Prostate gland (tissue), 2 donors: ENCODE measurements around the gene CEP57L1. TPM values are rescaled to one million over a fixed set of nuclear protein-coding genes. Genes with fewer than 3 reads are reported as not detected.

Source experiments
- DNase-seq: peaks from one replicate; pipeline ENCODE4 v3.0.0-alpha.2; 2019; ENCODE audit warnings: low spot score
- H3K27ac ChIP-seq, 2 donors: fragments of 200-600 bp; sonication (generic); 2 replicates each; pipeline ENCODE4 v1.5.1; 2017 to 2019
- H3K27me3 ChIP-seq: fragments of 200-600 bp; sonication (generic); replicated peaks from 2 replicates; pipeline ENCODE4 v1.5.1; 2019; ENCODE audit not compliant: insufficient read depth
- H3K36me3 ChIP-seq, 2 donors: fragments of 200-600 bp; sonication (generic); 1 replicate in 1 of 2; 2 replicates in 1 of 2; pipeline versions ENCODE4 v1.5.1 to v1.8.1; 2017 to 2019
- H3K4me1 ChIP-seq: fragments of 200-600 bp; sonication (generic); replicated peaks from 2 replicates; pipeline ENCODE4 v1.5.1; 2019
- H3K4me3 ChIP-seq, 2 donors: fragments of 200-600 bp; sonication (generic); 2 replicates each; pipeline ENCODE4 v1.5.1; 2017 to 2019
- H3K9me3 ChIP-seq: fragments of 200-600 bp; sonication (generic); 2 replicates; pipeline ENCODE4 v1.5.1; 2017
- POLR2A ChIP-seq: fragments of 450-650 bp; IDR thresholded peaks from one replicate; pipeline ENCODE4 v1.6.1; 2016; ENCODE audit warnings: antibody characterized with exemption, mild to moderate bottlenecking
- POLR2AphosphoS5 ChIP-seq: sonication (generic); formaldehyde crosslinking; IDR thresholded peaks from one replicate; pipeline ENCODE4 v1.6.1; 2017; ENCODE audit warnings: antibody characterized with exemption
- whole genome bisulfite sequencing: methylation state at CpG from one replicate; pipeline ENCODE4 v1.1.5; 2018; 5-methylcytosine and 5-hydroxymethylcytosine counted together
- intact Hi-C: fragments of 100-400 bp; cut with DNase I; formaldehyde crosslinking; loops from one replicate; pipeline ENCODE4 v1.14.2; 2022
- total RNA-seq, 2 donors: library from RNA; depleted of rRNA; stranded (reverse); fragments of >200 nt; gene quantifications; one replicate each; pipeline ENCODE4 v1.1.0, GENCODE V29; 2016
- TF ChIP-seq, protein P1 (sequence below), 4 experiments: fragments of 200-600 bp in 2 of 4; fragments of 450-650 bp in 2 of 4; sonication (generic) in 2 of 4; IDR thresholded peaks; 1 replicate in 3 of 4; 2 replicates in 1 of 4; pipeline ENCODE4 v1.5.1; 2016 to 2019; ENCODE audit warnings: antibody characterized with exemption in 4 of 4, mild to moderate bottlenecking in 2 of 4, moderate library complexity in 2 of 4

Gene CEP57L1
- 10 to 100 TPM in 1 of 2 donors, 1 to 10 TPM in 1; 9.9 to 11.8 TPM for total RNA-seq

DNA sequence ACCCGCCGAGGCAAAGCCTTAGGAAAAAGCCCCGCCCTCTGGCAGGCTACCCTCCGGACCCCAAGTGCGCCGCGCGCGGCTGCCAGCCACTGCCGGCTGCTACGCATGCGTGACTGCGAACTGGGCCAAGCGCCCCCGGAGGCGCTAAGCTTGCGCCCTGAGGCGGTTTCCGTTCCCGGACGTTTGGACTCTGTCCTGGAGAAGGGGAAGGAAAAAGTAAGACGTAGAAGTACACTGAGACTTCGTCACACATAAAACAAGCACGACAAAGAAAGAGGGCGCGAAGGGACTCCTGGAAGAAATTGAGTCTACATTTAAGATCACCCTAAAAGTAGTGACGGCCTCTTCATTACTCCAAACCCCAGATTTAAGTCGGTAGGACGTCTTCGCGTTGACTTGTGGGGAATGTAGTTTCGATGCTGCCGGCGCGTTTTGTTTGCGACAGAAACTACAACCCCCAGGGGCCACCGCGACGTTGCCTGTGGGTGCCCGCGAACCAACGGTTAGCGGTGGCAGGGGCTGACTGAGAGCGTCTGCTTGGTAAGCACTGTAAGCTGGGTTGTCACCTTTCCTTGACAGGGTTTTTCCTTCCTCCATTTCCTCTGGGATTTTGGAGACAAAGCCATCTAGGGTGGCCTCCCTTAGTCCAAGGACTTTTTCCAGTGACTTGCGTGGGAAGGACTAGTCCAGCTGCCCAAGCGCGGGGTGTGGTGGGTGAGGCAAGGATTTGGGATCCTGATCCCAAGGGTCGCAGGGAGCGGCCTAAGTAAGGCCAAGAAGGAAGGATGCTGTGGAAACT, at the start of gene CEP57L1:
Gene CEP57L1 (plus strand): TSS at position 472 of the 799 bp plus-strand sequence. CDS start 49,715 bp downstream, outside the sequence.
- TF ChIP-seq, protein P1, sequence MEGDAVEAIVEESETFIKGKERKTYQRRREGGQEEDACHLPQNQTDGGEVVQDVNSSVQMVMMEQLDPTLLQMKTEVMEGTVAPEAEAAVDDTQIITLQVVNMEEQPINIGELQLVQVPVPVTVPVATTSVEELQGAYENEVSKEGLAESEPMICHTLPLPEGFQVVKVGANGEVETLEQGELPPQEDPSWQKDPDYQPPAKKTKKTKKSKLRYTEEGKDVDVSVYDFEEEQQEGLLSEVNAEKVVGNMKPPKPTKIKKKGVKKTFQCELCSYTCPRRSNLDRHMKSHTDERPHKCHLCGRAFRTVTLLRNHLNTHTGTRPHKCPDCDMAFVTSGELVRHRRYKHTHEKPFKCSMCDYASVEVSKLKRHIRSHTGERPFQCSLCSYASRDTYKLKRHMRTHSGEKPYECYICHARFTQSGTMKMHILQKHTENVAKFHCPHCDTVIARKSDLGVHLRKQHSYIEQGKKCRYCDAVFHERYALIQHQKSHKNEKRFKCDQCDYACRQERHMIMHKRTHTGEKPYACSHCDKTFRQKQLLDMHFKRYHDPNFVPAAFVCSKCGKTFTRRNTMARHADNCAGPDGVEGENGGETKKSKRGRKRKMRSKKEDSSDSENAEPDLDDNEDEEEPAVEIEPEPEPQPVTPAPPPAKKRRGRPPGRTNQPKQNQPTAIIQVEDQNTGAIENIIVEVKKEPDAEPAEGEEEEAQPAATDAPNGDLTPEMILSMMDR (IDR thresholded peaks at IDR 0.05), result peak in 1 of 4 experiments; percentile 16
- TF ChIP-seq POLR2AphosphoS5 (peak; percentile 92), POLR2A (no peak)
- Histone ChIP-seq H3K27me3 (no peaks in the 10 kb centered on the region), H3K4me3 (peak within 1 kb of the TSS; percentile 50 to 72), H3K27ac (peak within 1 kb of the TSS; percentile 94 to 98), H3K36me3 (no peaks in the 10 kb centered on the region), H3K4me1 (no peaks in the 10 kb centered on the region), H3K9me3 (no peaks in the 10 kb centered on the region)
- DNase-seq, result peak; percentile 93
- WGBS, result under 1% methylated on average over 49 of the region's 49 CpGs
- intact Hi-C loops, result loop anchor here (2.0 kb wide), 1 partner anchor 288 kb away; the partner anchor contains the start of gene CD164

DNA sequence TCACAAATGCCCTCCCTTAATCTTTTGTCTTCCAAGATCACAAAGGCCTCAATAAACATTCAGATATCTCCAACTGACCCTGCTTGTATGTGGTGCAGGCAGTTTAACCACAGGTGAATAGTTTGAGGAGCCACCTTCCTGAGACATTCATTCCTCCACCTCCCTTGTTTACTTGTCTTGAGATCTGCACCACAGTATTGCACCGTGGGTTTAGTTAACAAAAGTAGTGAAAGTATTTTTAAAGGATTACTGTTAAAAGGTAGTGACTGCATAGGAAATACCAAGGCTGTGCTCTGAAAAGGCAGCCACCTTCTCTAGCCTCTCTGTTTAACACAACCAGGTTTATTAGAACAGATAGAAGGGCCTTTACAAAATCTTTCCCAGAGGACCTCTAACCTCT, 47.1 kb upstream of the CEP57L1 start:
- no peaks in the 10 kb centered on the region for H3K27me3 ChIP-seq
- no peak overlapping the region for H3K4me3 ChIP-seq
- no peaks in the 10 kb centered on the region for H3K36me3 ChIP-seq
- no peak for TF ChIP-seq POLR2A
- TF ChIP-seq, protein P1 (IDR thresholded peaks at IDR 0.05), result no peak
- no peak for TF ChIP-seq POLR2AphosphoS5
- no peak overlapping the region for H3K27ac ChIP-seq
- intact Hi-C loops, result no loop called here
- 27% methylated on average over 1 of the region's 1 CpG for WGBS
- no peak for DNase-seq
- H3K9me3 ChIP-seq, result no peaks in the 10 kb centered on the region
- H3K4me1 ChIP-seq, result no peaks in the 10 kb centered on the region

DNA sequence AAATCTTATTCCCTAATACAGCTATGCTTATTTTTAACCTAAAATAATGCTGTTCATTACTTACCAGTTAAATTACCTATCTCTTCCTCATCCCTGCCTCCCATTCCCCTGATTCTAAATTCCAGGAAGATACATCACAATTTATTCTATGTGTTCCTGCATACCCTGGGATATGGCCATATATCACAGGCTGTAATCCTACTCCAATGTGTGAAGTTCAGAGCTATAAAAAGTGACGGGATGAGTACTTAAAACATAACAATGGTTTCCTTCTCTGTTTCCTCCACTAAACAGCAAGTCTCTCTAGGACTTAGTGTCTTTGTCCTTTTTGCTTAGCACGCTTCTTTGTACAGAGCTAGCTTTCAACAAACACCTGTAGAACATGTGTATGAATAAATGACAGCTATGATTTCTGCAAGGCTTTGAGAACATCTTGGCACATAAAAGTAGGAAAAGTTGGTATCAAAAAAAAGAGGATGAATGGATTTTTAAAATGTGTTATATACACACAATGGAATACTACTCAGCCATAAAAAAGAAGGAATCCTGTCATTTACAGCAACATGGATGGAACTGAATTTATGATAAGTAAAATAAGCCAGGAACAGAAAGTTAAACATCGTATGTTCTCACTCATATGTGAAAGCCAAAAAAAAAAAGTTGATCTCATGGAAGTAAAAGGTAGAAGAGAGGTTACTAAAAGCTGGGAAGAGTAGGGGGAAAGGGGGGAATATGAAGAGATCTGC, 46.5 kb upstream of the CEP57L1 start:
- 84% methylated on average over 3 of the region's 3 CpGs for WGBS
- intact Hi-C loops, result no loop called here
- Histone ChIP-seq H3K9me3 (no peaks in the 10 kb centered on the region), H3K27me3 (no peaks in the 10 kb centered on the region), H3K27ac (no peak overlapping the region), H3K4me1 (no peaks in the 10 kb centered on the region), H3K36me3 (no peaks in the 10 kb centered on the region), H3K4me3 (no peak overlapping the region)
- TF ChIP-seq, protein P1 (IDR thresholded peaks at IDR 0.05), result no peak
- TF ChIP-seq POLR2A, result no peak
- no peak for TF ChIP-seq POLR2AphosphoS5
- no peak for DNase-seq

DNA sequence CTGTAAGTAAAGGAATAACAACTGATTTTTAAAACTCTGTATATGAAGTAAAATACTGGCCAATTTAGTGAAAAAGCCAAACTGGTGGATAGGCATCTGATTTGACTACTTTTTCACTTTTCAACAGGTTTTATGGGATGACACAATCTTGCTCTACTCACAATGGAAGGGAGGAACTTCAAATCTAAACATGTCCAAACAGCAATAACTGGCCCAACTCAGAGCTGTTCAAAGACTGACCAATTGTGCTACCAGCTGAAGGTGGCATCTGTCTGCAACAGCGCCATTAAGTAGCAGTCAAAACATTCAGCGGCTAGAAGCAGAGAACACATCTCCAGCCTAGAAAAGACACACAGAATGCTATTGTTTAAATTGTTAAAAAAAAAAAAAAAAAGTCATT, 45.3 kb upstream of the CEP57L1 start:
- 45% methylated on average over 2 of the region's 2 CpGs for whole genome bisulfite sequencing
- no peaks in the 10 kb centered on the region for H3K36me3 ChIP-seq
- H3K9me3 ChIP-seq, result no peaks in the 10 kb centered on the region
- H3K27ac ChIP-seq, result no peak overlapping the region
- intact Hi-C loops, result no loop called here
- peak; percentile 39 for DNase-seq
- H3K27me3 ChIP-seq, result no peaks in the 10 kb centered on the region
- peak; percentile 51 for TF ChIP-seq POLR2AphosphoS5
- TF ChIP-seq, protein P1 (IDR thresholded peaks at IDR 0.05), result no peak
- H3K4me3 ChIP-seq, result no peak overlapping the region
- no peaks in the 10 kb centered on the region for H3K4me1 ChIP-seq
